HCT116 (cell line): ENCODE data around the gene ANKRD6.

Source experiments
- CTCF ChIP-seq, 3 experiments: fragments of 200-600 bp in 1 of 3; sonication (generic) in 1 of 3; IDR thresholded peaks in 2 of 3; conservative IDR thresholded peaks in 1 of 3; 2 replicates each; pipeline ENCODE4 v1.5.1; 2012 to 2017; ENCODE audit warnings: low read depth in 2 of 3, low read length in 2 of 3, antibody characterized with exemption in 1 of 3, borderline replicate concordance in 1 of 3, control low read depth in 1 of 3, mild to moderate bottlenecking in 1 of 3, mixed read lengths in 1 of 3, mixed run types in 1 of 3, moderate library complexity in 1 of 3; ENCODE audit not compliant: insufficient read depth in 1 of 3
- EZH2 ChIP-seq: fragments of 200-600 bp; sonication (generic); IDR thresholded peaks from 2 replicates; pipeline ENCODE4 v1.6.1; 2017; ENCODE audit warnings: antibody characterized with exemption, mixed run types

GRCh38 chr6:89611666-89612065, 178.7 kb downstream of the ANKRD6 start:
- TF ChIP-seq CTCF (IDR thresholded peaks at IDR 0.05 in 2 of 3, conservative IDR thresholded peaks at IDR 0.05 in 1 of 3; ENCODE audit: borderline replicate concordance in 1 of 3, insufficient read depth in 1 of 3, low read depth in 2 of 3, low read length in 2 of 3) (no peak), EZH2 (no peak)
